Astrocyte (in vitro differentiated cells and primary cell): ENCODE measurements around the gene RMND5B. TPM values are rescaled to one million over a fixed set of nuclear protein-coding genes. Genes with fewer than 3 reads are reported as not detected.
A peak's percentile ranks its signal among the peaks of the same experiment; 100 is the strongest.

Experiments used
- DNase-seq: peaks from one replicate; pipeline ENCODE4 v3.0.0-alpha.2; 2010; ENCODE audit warnings: low read depth
- FAIRE-seq: peaks from 2 replicates; lab custom pipeline; 2011; peaks lifted over from hg19 to GRCh38; lab: Jason Lieb, UNC
- H2AFZ ChIP-seq: 2 replicates; pipeline ENCODE4 v1.6.0; 2012; ENCODE audit warnings: low read depth, low read length, inconsistent platforms
- H3K27ac ChIP-seq: 2 replicates; pipeline ENCODE4 v1.5.1; 2011; ENCODE audit warnings: low read depth, low read length, inconsistent platforms
- H3K27me3 ChIP-seq: 2 replicates; pipeline ENCODE4 v1.6.0; 2011; ENCODE audit warnings: low read length, inconsistent platforms; ENCODE audit not compliant: insufficient read depth
- H3K36me3 ChIP-seq: 2 replicates; pipeline ENCODE4 v1.5.1; 2011; ENCODE audit warnings: low read length, inconsistent platforms; ENCODE audit not compliant: insufficient read depth
- H3K4me1 ChIP-seq: 2 replicates; pipeline ENCODE4 v1.5.1; 2011; ENCODE audit warnings: low read length, inconsistent platforms; ENCODE audit not compliant: insufficient read depth
- H3K4me2 ChIP-seq: 2 replicates; pipeline ENCODE4 v1.6.0; 2012; ENCODE audit warnings: low read length, inconsistent platforms
- H3K4me3 ChIP-seq: 2 replicates; pipeline ENCODE4 v1.5.1; 2011; ENCODE audit warnings: low read depth, mild to moderate bottlenecking, low read length, inconsistent platforms; ENCODE audit not compliant: insufficient read depth
- H3K79me2 ChIP-seq: 2 replicates; pipeline ENCODE4 v1.6.0; 2012; ENCODE audit warnings: mild to moderate bottlenecking, low read length, inconsistent platforms; ENCODE audit not compliant: insufficient read depth
- H3K9ac ChIP-seq: 2 replicates; pipeline ENCODE4 v1.6.0; 2012; ENCODE audit warnings: mild to moderate bottlenecking, low read length, inconsistent platforms
- H3K9me3 ChIP-seq: 2 replicates; pipeline ENCODE4 v1.5.1; 2012; ENCODE audit warnings: low read depth, mild to moderate bottlenecking, low read length, inconsistent platforms; ENCODE audit not compliant: insufficient read depth
- H4K20me1 ChIP-seq: 2 replicates; pipeline ENCODE4 v1.6.0; 2012; ENCODE audit warnings: low read length, inconsistent platforms; ENCODE audit not compliant: insufficient read depth
- H3K27ac Mint-ChIP-seq: one replicate; pipeline ENCODE4 v1.8.0; 2021; ENCODE audit warnings: mild to moderate bottlenecking, mixed read lengths; ENCODE audit not compliant: unreplicated experiment
- H3K27me3 Mint-ChIP-seq: one replicate; pipeline ENCODE4 v1.8.0; 2021; ENCODE audit warnings: low read depth, mixed read lengths; ENCODE audit not compliant: unreplicated experiment
- H3K36me3 Mint-ChIP-seq: one replicate; pipeline ENCODE4 v1.8.0; 2021; ENCODE audit warnings: low read depth, mixed read lengths; ENCODE audit not compliant: unreplicated experiment
- H3K4me1 Mint-ChIP-seq: one replicate; pipeline ENCODE4 v1.8.0; 2021; ENCODE audit warnings: low read depth, mixed read lengths; ENCODE audit not compliant: unreplicated experiment
- H3K4me3 Mint-ChIP-seq: one replicate; pipeline ENCODE4 v1.8.0; 2021; ENCODE audit warnings: mild to moderate bottlenecking, moderate library complexity, mixed read lengths; ENCODE audit not compliant: unreplicated experiment
- H3K9me3 Mint-ChIP-seq: one replicate; pipeline ENCODE4 v1.8.0; 2021; ENCODE audit warnings: mild to moderate bottlenecking, mixed read lengths; ENCODE audit not compliant: unreplicated experiment
- EZH2 ChIP-seq: IDR thresholded peaks from 2 replicates; pipeline ENCODE4 v1.6.1; 2012; ENCODE audit warnings: mild to moderate bottlenecking, low read length, inconsistent platforms; ENCODE audit not compliant: insufficient read depth
- total RNA-seq: library from RNA; stranded (reverse); gene quantifications from 2 replicates; pipeline ENCODE4 v1.2.1, GENCODE V29; 2021
- TF ChIP-seq, protein P1 (sequence below): IDR thresholded peaks from 2 replicates; pipeline ENCODE4 v1.5.1; 2011; ENCODE audit warnings: low read depth, mild to moderate bottlenecking, inconsistent platforms, low read length, moderate library complexity; ENCODE audit not compliant: insufficient read depth

The RMND5B gene
- total RNA-seq, 1 donor from 2014 or later = 14.3 TPM

DNA sequence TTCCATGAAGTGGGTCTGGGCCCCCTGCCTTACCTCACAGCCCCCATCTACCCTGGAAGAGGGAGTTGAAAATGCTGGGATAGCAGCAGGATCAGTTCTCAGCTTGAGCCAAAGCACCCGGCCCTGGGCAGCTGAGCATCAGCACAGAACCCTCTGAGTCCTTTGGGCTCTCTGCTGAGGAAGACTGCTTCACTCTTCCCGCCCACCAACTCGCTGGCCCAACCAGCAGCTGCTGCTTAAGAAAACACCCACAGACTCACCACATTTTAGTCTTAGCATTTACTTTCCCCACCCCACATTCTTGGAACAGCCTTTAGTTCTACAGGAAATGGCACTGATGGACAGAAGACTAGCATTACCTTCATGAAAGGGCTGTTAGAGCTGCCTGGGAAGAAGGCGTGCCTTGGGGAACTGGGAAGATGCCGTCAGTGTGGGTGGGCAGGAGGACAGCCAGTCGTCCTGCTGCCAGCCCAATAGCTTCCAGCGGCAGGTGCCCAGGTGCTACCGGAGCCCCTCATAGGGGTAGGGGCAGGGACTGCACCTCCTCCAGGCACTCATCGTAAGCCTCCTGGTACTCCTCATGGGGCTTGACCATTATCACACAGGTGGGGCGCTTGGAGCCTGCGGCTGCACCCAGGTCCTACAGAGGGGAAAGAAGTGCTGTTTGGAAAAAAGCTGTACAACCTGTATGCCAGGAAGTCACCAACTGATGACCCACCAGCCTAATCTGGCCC lies 18.6 kb downstream of the RMND5B start:
- Histone ChIP-seq H3K36me3 (peaks cover 39% of the 10 kb centered on the region), H2AFZ (no peak overlapping the region), H3K27ac (no peak overlapping the region), H3K9ac (no peak overlapping the region), H3K4me1 (peaks cover 9% of the 10 kb centered on the region), H3K27me3 (no peaks in the 10 kb centered on the region), H3K4me2 (no peak overlapping the region), H4K20me1 (peaks cover 34% of the 10 kb centered on the region), H3K4me3 (no peak overlapping the region), H3K79me2 (peaks cover 25% of the 10 kb centered on the region), H3K9me3 (no peaks in the 10 kb centered on the region)
- Mint-ChIP-seq H3K36me3 (peaks cover 14% of the 10 kb centered on the region), H3K9me3 (no peaks in the 10 kb centered on the region), H3K4me3 (no peak overlapping the region), H3K4me1 (peaks cover 10% of the 10 kb centered on the region), H3K27me3 (no peaks in the 10 kb centered on the region), H3K27ac (no peak overlapping the region)
- FAIRE-seq = no peak
- TF ChIP-seq EZH2 = no peak
- TF ChIP-seq, protein P1, sequence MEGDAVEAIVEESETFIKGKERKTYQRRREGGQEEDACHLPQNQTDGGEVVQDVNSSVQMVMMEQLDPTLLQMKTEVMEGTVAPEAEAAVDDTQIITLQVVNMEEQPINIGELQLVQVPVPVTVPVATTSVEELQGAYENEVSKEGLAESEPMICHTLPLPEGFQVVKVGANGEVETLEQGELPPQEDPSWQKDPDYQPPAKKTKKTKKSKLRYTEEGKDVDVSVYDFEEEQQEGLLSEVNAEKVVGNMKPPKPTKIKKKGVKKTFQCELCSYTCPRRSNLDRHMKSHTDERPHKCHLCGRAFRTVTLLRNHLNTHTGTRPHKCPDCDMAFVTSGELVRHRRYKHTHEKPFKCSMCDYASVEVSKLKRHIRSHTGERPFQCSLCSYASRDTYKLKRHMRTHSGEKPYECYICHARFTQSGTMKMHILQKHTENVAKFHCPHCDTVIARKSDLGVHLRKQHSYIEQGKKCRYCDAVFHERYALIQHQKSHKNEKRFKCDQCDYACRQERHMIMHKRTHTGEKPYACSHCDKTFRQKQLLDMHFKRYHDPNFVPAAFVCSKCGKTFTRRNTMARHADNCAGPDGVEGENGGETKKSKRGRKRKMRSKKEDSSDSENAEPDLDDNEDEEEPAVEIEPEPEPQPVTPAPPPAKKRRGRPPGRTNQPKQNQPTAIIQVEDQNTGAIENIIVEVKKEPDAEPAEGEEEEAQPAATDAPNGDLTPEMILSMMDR = no peak
- peak; percentile 22 for DNase-seq

- H3K27me3 Mint-ChIP-seq = no peaks in the 10 kb centered on the region
- Histone ChIP-seq H3K36me3 (peaks cover 38% of the 10 kb centered on the region), H3K4me1 (peaks cover 9% of the 10 kb centered on the region), H3K4me3 (no peak overlapping the region), H3K4me2 (no peak overlapping the region), H3K9me3 (no peaks in the 10 kb centered on the region), H3K79me2 (peaks cover 25% of the 10 kb centered on the region), H3K27ac (no peak overlapping the region), H3K27me3 (no peaks in the 10 kb centered on the region), H3K9ac (peak overlapping the region; percentile 12), H2AFZ (no peak overlapping the region), H4K20me1 (peaks cover 27% of the 10 kb centered on the region)
- H3K4me1 Mint-ChIP-seq = peaks cover 10% of the 10 kb centered on the region
- TF ChIP-seq, protein P1 = no peak
- no peak for TF ChIP-seq EZH2
- peak overlapping the region; percentile 77 for H3K27ac Mint-ChIP-seq
- peak overlapping the region; percentile 24 for H3K4me3 Mint-ChIP-seq
- DNase-seq (no peak), FAIRE-seq (no peak)
- H3K36me3 Mint-ChIP-seq = peaks cover 14% of the 10 kb centered on the region
- no peaks in the 10 kb centered on the region for H3K9me3 Mint-ChIP-seq
These were observed 20.3 kb downstream of the RMND5B start for GRCh38 chr5:178150977-178151734.
